ENCODE results near the gene MICU1. TPM values are rescaled to one million over a fixed set of nuclear protein-coding genes. Genes with fewer than 3 reads are reported as not detected.

Gene MICU1
- total RNA-seq, 1 experiment from 2014 or later = 25.5 TPM

- BruUV-seq (replicated peaks) = no TSS peak
- POLR2A ChIA-PET = no interaction called here
- Mint-ChIP-seq H3K27me3 (ENCODE audit: insufficient read depth, unreplicated experiment) (no peaks in the 10 kb centered on the region), H3K4me1 (ENCODE audit: insufficient read depth, unreplicated experiment) (no peaks in the 10 kb centered on the region), H3K36me3 (ENCODE audit: insufficient read depth, unreplicated experiment) (no peaks in the 10 kb centered on the region), H3K27ac (ENCODE audit: low read depth, unreplicated experiment) (no peak overlapping the region), H3K9me3 (ENCODE audit: unreplicated experiment) (no peaks in the 10 kb centered on the region), H3K4me3 (ENCODE audit: unreplicated experiment) (no peak overlapping the region)
- no peak for TF ChIP-seq CTCF (IDR thresholded peaks at IDR 0.05; ENCODE audit: unreplicated experiment)
- no peak for DNase-seq (ENCODE audit: unreplicated experiment)
- intact Hi-C loops (cut with micrococcal nuclease) = no loop called here
- CTCF ChIA-PET = no interaction called here
These were observed 138.8 kb downstream of the MICU1 start for GRCh38 chr10:72487116-72487515.

- DNase-seq (ENCODE audit: unreplicated experiment) = no peak
- ChIA-PET CTCF (no interaction called here), POLR2A (no interaction called here)
- no peak overlapping the region for H3K27ac Mint-ChIP-seq (ENCODE audit: low read depth, unreplicated experiment)
- BruUV-seq (replicated peaks) = no TSS peak
- intact Hi-C loops (cut with micrococcal nuclease) = no loop called here
- no peaks in the 10 kb centered on the region for H3K27me3 Mint-ChIP-seq (ENCODE audit: insufficient read depth, unreplicated experiment)
- H3K4me3 Mint-ChIP-seq (ENCODE audit: unreplicated experiment) = no peak overlapping the region
- TF ChIP-seq CTCF (IDR thresholded peaks at IDR 0.05; ENCODE audit: unreplicated experiment) = no peak
- no peaks in the 10 kb centered on the region for H3K4me1 Mint-ChIP-seq (ENCODE audit: insufficient read depth, unreplicated experiment)
- H3K36me3 Mint-ChIP-seq (ENCODE audit: insufficient read depth, unreplicated experiment) = no peaks in the 10 kb centered on the region
- H3K9me3 Mint-ChIP-seq (ENCODE audit: unreplicated experiment) = no peaks in the 10 kb centered on the region
These were observed 140.2 kb downstream of the MICU1 start for GRCh38 chr10:72485701-72486100.

- DNase-seq (ENCODE audit: unreplicated experiment) = no peak
- TF ChIP-seq CTCF (IDR thresholded peaks at IDR 0.05; ENCODE audit: unreplicated experiment) = no peak
- no peaks in the 10 kb centered on the region for H3K27me3 Mint-ChIP-seq (ENCODE audit: insufficient read depth, unreplicated experiment)
- intact Hi-C loops (cut with micrococcal nuclease) = no loop called here
- no peaks in the 10 kb centered on the region for H3K9me3 Mint-ChIP-seq (ENCODE audit: unreplicated experiment)
- CTCF ChIA-PET = interaction anchor here (0.9 kb wide), 1 partner anchor 8 kb away, joined by 3 read pairs; no protein-coding TSS in a partner anchor
- H3K4me3 Mint-ChIP-seq (ENCODE audit: unreplicated experiment) = no peak overlapping the region
- BruUV-seq (replicated peaks) = no TSS peak
- POLR2A ChIA-PET = no interaction called here
- H3K36me3 Mint-ChIP-seq (ENCODE audit: insufficient read depth, unreplicated experiment) = no peaks in the 10 kb centered on the region
- H3K27ac Mint-ChIP-seq (ENCODE audit: low read depth, unreplicated experiment) = no peak overlapping the region
- H3K4me1 Mint-ChIP-seq (ENCODE audit: insufficient read depth, unreplicated experiment) = no peaks in the 10 kb centered on the region
These were observed 141.4 kb downstream of the MICU1 start for GRCh38 chr10:72484521-72484920.

GRCh38 chr10:72483471-72483870 lies 142.4 kb downstream of the MICU1 start:
- no peaks in the 10 kb centered on the region for H3K4me1 Mint-ChIP-seq (ENCODE audit: insufficient read depth, unreplicated experiment)
- POLR2A ChIA-PET = no interaction called here
- no peak overlapping the region for H3K27ac Mint-ChIP-seq (ENCODE audit: low read depth, unreplicated experiment)
- intact Hi-C loops (cut with micrococcal nuclease) = no loop called here
- H3K36me3 Mint-ChIP-seq (ENCODE audit: insufficient read depth, unreplicated experiment) = no peaks in the 10 kb centered on the region
- no peak overlapping the region for H3K4me3 Mint-ChIP-seq (ENCODE audit: unreplicated experiment)
- BruUV-seq (replicated peaks) = no TSS peak
- CTCF ChIA-PET = no interaction called here
- DNase-seq (ENCODE audit: unreplicated experiment) = peak; percentile 0
- TF ChIP-seq CTCF (IDR thresholded peaks at IDR 0.05; ENCODE audit: unreplicated experiment) = no peak
- no peaks in the 10 kb centered on the region for H3K9me3 Mint-ChIP-seq (ENCODE audit: unreplicated experiment)
- H3K27me3 Mint-ChIP-seq (ENCODE audit: insufficient read depth, unreplicated experiment) = no peaks in the 10 kb centered on the region

Measured in MCF 10A (cell line).